Activated T-cell treated with anti-CD3 and anti-CD28 coated beads, Interleukin-2, amount 50 U/mL, for 4 hours (primary cell): ENCODE results near the gene GTF3C4. TPM values are rescaled to one million over a fixed set of nuclear protein-coding genes. Genes with fewer than 3 reads are reported as not detected.
A peak's percentile ranks its signal among the peaks of the same experiment; 100 is the strongest.

Experiments used
- ATAC-seq, 2 donors: fragments of 200-7000 bp; cut with Tn5 transposase; one replicate each; pipeline ENCODE4 v1.10.0; 2021
- DNase-seq: peaks from one replicate; pipeline ENCODE4 v3.0.0-alpha.2; 2020
- H3K27me3 Mint-ChIP-seq: one replicate; pipeline ENCODE4 v1.8.0; 2021; ENCODE audit warnings: low read depth, mixed read lengths
- H3K36me3 Mint-ChIP-seq: one replicate; pipeline ENCODE4 v1.8.0; 2022; ENCODE audit warnings: mixed read lengths; ENCODE audit not compliant: insufficient read depth
- H3K4me1 Mint-ChIP-seq: one replicate; pipeline ENCODE4 v1.8.0; 2021; ENCODE audit warnings: low read depth, mixed read lengths
- H3K4me3 Mint-ChIP-seq: one replicate; pipeline ENCODE4 v1.8.0; 2021; ENCODE audit warnings: mild to moderate bottlenecking, moderate library complexity, mixed read lengths
- H3K9me3 Mint-ChIP-seq: one replicate; pipeline ENCODE4 v1.8.0; 2021; ENCODE audit warnings: mixed read lengths
- total RNA-seq, 3 donors: library from RNA; stranded (reverse); gene quantifications; one replicate each; pipeline ENCODE4 v1.2.1, GENCODE V29; 2021

GTF3C4 gene
- total RNA-seq, 3 donors from 2014 or later, result 18.5 to 22.5 (median 22.0) TPM

GRCh38 chr9:132663117-132663516 lies 7.1 kb upstream of the GTF3C4 start:
- no peak overlapping the region for H3K4me3 Mint-ChIP-seq
- peaks cover 17% of the 10 kb centered on the region for H3K36me3 Mint-ChIP-seq
- no peaks in the 10 kb centered on the region for H3K27me3 Mint-ChIP-seq
- no peak for ATAC-seq
- peaks cover 10% of the 10 kb centered on the region for H3K4me1 Mint-ChIP-seq
- no peaks in the 10 kb centered on the region for H3K9me3 Mint-ChIP-seq
- DNase-seq, result no peak

DNA sequence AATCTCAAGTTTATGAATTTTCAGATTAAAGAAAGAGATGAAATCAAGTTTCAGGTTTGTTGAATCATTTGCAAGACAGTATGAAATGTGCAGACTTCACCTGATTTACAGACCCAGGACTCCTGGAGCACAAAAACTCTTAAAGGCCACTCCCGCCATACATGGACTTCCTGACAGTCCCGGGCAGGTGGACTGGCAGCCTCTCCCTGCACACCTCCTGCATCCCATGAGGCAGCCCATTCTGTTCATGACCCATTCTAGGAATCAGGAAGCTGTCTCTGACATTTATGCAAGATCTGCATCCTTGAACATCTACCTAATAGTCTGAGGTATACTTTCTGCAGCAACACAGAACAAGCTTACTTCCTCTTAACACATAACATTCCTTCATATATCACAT lies 6.4 kb upstream of the GTF3C4 start:
- Mint-ChIP-seq H3K36me3 (peaks cover 17% of the 10 kb centered on the region), H3K4me3 (no peak overlapping the region), H3K4me1 (peaks cover 15% of the 10 kb centered on the region), H3K27me3 (no peaks in the 10 kb centered on the region), H3K9me3 (no peaks in the 10 kb centered on the region)
- DNase-seq, result no peak
- no peak for ATAC-seq

DNA sequence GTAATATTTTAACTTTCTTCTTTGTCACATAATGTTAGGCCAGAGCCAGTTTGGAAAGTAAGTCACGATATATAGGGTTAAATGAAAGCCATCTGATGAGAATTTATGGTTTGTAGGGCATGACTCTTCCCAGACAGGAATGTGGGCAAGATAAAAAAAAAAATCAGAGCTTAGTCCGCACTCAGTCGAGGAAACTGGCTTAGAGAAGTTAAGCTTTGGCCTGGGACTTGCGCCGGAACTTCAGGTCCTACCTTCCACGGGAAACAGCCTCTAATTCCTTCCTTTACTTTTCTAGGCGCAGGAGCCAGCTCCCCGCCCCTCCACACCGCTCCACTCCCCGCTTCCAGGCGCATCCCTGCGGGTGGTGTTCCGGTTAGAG lies 956 bp upstream of the GTF3C4 start:
- Mint-ChIP-seq H3K36me3 (peaks cover 6% of the 10 kb centered on the region), H3K27me3 (no peaks in the 10 kb centered on the region), H3K4me1 (peaks cover 48% of the 10 kb centered on the region), H3K9me3 (no peaks in the 10 kb centered on the region), H3K4me3 (peak overlapping the region; percentile 94)
- DNase-seq (no peak), ATAC-seq (no peak)

DNA sequence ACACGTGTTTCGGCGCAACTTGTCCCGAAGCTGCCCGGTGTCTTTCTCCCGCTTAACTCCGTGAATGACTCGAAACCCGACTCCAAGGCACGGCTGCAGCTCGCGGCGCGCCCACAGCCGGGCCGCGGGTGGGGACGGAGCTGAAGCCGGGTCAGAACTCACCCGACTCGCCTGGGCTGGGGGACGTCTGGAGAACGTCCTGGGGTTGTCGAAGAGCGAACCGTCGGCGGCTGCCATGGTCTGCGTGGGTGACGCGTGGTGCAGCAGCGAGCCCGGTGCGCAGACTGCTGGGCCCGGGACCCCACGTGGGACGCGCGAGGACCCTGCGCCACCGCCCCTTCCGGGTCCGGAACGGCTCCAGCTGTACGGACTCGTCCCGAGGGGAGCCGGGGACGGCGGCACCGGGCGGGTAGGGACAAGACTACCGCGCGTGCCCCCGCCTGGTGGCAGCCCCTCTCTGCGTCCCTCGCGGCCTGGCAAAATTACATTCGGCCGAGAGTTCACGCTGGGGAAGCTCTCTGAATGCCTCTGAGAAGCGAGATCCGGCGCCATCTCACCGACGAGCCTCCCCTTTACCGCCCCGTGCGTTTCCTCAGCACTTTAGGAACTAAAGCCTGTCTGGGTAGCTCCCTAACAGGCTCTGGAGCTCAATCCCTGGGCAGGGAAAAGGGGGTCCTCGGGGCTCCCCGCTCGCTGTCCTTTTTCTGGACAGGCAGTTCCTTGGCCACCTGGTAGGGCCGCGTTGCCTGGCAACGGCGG lies 387 bp upstream of the GTF3C4 start, which contains the start of gene DDX31:
Gene DDX31, minus strand, starts transcription at position 286 of the 759 bp plus-strand sequence. Its CDS starts 49 bp downstream, at position 237.
- DNase-seq, result peak; percentile 85
- peak; percentile 91 to 92 for ATAC-seq
- peak within 1 kb of the TSS; percentile 94 for H3K4me3 Mint-ChIP-seq
- peaks cover 52% of the 10 kb centered on the region for H3K4me1 Mint-ChIP-seq
- no peaks in the 10 kb centered on the region for H3K27me3 Mint-ChIP-seq
- no peaks in the 10 kb centered on the region for H3K9me3 Mint-ChIP-seq
- H3K36me3 Mint-ChIP-seq, result peaks cover 6% of the 10 kb centered on the region

- peaks cover 6% of the 10 kb centered on the region for H3K36me3 Mint-ChIP-seq
- H3K4me3 Mint-ChIP-seq, result peak overlapping the region; percentile 94
- H3K27me3 Mint-ChIP-seq, result no peaks in the 10 kb centered on the region
- no peaks in the 10 kb centered on the region for H3K9me3 Mint-ChIP-seq
- H3K4me1 Mint-ChIP-seq, result peaks cover 60% of the 10 kb centered on the region
- ATAC-seq, result peak; percentile 27 to 44
- DNase-seq, result no peak
Observed at GRCh38 chr9:132671620-132672412, 1.6 kb downstream of the GTF3C4 start.

DNA sequence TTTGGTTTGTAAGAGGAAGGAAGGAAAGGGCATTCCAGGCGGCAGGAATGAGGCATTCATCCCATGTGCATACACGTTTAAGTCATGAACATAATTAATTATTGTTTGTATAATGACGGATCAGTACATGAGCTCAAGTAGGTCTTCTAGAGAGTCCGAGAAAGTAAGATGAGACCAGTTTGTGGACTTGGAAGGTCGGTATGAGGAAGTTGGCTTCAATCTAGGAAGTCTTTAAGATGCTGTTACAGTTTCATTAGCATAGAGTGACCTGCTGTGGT lies 2.1 kb downstream of the GTF3C4 start:
- H3K27me3 Mint-ChIP-seq, result no peaks in the 10 kb centered on the region
- H3K4me1 Mint-ChIP-seq, result peaks cover 62% of the 10 kb centered on the region
- peaks cover 8% of the 10 kb centered on the region for H3K36me3 Mint-ChIP-seq
- DNase-seq (no peak), ATAC-seq (no peak)
- no peaks in the 10 kb centered on the region for H3K9me3 Mint-ChIP-seq
- peak overlapping the region; percentile 94 for H3K4me3 Mint-ChIP-seq

DNA sequence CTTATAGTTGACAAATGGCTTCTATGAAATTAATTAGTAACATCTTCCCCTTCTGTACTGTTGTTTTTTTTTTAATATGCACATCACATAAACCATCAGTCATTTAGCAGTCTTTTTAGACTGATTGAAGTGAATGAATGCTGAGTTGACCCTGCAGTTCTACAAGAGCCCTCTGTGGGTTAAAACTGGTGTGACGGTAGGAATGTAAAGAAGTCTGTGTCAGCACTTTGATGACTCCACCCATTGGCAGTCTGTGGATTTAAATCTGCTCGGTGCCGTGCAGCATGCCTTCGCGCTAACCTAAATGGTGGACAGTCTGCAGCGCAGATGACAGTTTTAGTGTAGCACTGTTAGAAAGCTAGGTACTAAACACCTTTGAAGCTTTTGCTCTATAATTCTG lies 3.1 kb downstream of the GTF3C4 start:
- H3K36me3 Mint-ChIP-seq, result peaks cover 14% of the 10 kb centered on the region
- ATAC-seq, result no peak
- H3K4me3 Mint-ChIP-seq, result peak overlapping the region; percentile 35
- no peak for DNase-seq
- H3K27me3 Mint-ChIP-seq, result no peaks in the 10 kb centered on the region
- peaks cover 52% of the 10 kb centered on the region for H3K4me1 Mint-ChIP-seq
- no peaks in the 10 kb centered on the region for H3K9me3 Mint-ChIP-seq

DNA sequence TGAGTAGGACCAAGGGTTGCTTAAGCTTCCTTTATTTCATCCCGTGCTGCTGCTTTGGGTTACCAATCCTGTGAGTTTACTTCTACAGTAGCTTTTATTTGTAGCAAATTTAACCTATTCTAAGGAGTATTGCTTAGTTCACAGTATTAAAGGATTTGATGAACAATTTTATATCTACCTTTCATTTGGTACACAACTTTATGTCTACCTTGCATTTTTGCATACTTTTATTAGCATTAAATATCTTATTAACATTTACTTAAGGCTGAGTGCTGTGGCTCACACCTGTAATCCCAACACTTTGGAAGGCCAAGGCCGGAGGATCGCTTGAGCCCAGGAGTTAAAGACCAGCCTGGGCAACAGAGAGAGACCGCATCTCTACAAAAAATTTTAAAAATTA lies 4.2 kb downstream of the GTF3C4 start:
- Mint-ChIP-seq H3K4me3 (no peak overlapping the region), H3K4me1 (peaks cover 51% of the 10 kb centered on the region), H3K9me3 (no peaks in the 10 kb centered on the region), H3K36me3 (peaks cover 26% of the 10 kb centered on the region), H3K27me3 (no peaks in the 10 kb centered on the region)
- ATAC-seq (no peak), DNase-seq (no peak)

DNA sequence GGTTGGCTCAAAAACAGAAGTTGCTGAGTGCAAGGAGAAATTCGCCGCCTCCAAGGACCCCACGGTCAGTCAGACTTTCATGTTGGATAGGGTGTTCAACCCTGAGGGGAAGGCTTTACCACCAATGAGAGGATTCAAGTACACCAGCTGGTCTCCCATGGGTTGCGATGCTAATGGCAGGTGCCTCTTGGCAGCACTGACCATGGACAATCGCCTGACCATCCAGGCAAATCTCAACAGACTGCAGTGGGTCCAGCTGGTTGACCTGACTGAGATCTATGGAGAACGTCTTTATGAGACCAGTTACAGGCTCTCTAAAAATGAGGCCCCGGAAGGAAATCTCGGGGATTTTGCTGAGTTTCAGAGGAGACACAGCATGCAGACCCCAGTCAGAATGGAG lies 7.7 kb downstream of the GTF3C4 start:
- Mint-ChIP-seq H3K9me3 (no peaks in the 10 kb centered on the region), H3K4me3 (no peak overlapping the region), H3K36me3 (peaks cover 30% of the 10 kb centered on the region), H3K27me3 (no peaks in the 10 kb centered on the region), H3K4me1 (peaks cover 48% of the 10 kb centered on the region)
- no peak for DNase-seq
- ATAC-seq, result no peak

DNA sequence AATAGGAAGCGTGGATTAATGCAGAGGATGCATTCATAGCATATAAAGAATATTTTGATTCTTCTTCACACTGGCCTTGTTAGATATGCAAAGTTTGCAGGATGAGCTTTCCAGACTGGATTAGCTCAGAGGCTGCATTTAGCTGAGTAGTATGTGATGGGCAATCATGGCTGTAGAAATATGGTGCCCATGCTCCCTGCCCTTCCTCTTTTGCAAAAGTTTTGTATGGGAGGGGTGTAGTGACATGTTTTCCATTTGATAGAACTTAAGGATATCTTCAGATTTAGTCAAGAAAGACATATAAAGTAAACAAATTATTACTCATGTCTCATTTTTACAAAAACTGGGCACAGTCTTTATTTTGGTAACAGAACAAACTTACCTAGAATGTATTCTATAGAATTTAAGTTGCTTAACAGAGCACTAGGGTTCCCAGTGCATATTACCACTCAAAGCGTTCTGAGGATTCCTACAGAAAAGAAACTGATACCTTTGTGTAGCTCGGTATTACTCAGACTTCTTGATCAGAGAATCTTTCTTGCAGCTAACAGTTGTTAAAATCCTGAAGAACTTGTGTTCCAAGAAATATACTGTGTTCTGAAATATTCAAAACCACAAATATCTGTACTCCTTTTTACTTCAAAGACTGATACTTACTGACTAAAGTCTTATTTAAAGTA lies 9.8 kb downstream of the GTF3C4 start:
- no peak overlapping the region for H3K4me3 Mint-ChIP-seq
- no peaks in the 10 kb centered on the region for H3K27me3 Mint-ChIP-seq
- peaks cover 40% of the 10 kb centered on the region for H3K36me3 Mint-ChIP-seq
- ATAC-seq, result peak; percentile 80 to 91
- DNase-seq, result no peak
- peaks cover 30% of the 10 kb centered on the region for H3K4me1 Mint-ChIP-seq
- no peaks in the 10 kb centered on the region for H3K9me3 Mint-ChIP-seq

DNA sequence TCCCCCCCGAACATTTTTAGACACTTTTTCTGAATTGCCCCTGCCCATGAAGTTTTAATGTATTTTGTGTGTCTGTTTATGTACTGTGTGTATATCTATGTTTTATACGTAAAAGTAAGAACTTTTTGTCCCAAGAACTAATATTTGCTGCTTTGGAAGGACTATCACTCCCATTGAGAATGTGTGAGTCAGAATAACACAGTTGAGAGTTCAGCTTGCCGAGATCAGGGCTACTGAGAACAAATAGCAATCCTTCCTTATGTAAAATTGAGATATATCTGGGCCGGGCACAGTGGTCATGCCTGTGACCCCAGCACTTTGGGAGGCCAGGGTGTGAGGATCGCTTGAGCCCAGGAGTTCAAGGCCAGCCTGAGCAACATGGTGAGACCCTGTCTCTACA lies 11.3 kb downstream of the GTF3C4 start:
- Mint-ChIP-seq H3K4me1 (peaks cover 24% of the 10 kb centered on the region), H3K27me3 (no peaks in the 10 kb centered on the region), H3K4me3 (no peak overlapping the region), H3K36me3 (peaks cover 45% of the 10 kb centered on the region), H3K9me3 (no peaks in the 10 kb centered on the region)
- no peak for ATAC-seq
- DNase-seq, result no peak

DNA sequence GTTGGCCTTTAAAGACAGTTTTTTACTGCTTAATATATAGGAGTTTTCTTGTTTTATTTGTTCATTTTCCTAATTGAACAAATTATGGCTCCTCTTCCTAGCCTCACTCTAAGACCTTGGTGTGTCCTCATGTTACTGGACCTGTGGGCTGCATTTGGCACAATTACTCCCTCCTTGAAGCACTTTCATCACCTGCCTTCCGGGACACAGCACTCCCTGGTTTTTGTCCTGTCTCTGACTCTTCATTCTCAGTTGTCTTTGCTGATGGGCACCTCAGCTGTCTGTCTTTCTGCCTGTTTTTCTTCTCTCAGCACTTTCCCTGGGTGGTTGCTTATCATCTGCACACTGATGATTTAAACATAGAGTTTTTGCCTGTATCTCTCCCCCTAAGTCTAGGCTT lies 13.6 kb downstream of the GTF3C4 start:
- H3K4me3 Mint-ChIP-seq, result no peak overlapping the region
- H3K4me1 Mint-ChIP-seq, result peaks cover 17% of the 10 kb centered on the region
- H3K9me3 Mint-ChIP-seq, result no peaks in the 10 kb centered on the region
- H3K27me3 Mint-ChIP-seq, result no peaks in the 10 kb centered on the region
- H3K36me3 Mint-ChIP-seq, result peaks cover 48% of the 10 kb centered on the region
- ATAC-seq, result no peak
- no peak for DNase-seq

DNA sequence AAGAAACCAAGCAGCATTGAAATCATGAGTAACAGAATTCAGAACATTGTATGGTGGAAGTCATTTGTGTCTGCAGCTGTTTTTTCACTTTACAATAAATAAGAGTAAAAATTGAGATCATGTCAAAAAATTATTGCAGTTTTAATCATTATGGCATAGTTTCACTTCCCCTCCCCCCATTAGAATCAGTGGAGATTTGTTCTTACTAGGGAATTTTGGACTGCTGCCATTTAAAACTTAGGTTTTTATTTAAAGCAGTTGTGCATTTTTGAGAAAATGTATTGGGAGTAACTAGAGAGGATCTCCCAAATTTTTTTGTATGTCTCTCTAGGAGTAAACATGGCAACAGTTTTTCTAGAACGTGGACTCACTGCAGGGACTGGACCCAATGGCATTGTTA lies 20.4 kb downstream of the GTF3C4 start:
- H3K36me3 Mint-ChIP-seq, result peaks cover 44% of the 10 kb centered on the region
- H3K4me3 Mint-ChIP-seq, result no peak overlapping the region
- DNase-seq (no peak), ATAC-seq (no peak)
- H3K4me1 Mint-ChIP-seq, result no peaks in the 10 kb centered on the region
- no peaks in the 10 kb centered on the region for H3K9me3 Mint-ChIP-seq
- no peaks in the 10 kb centered on the region for H3K27me3 Mint-ChIP-seq

DNA sequence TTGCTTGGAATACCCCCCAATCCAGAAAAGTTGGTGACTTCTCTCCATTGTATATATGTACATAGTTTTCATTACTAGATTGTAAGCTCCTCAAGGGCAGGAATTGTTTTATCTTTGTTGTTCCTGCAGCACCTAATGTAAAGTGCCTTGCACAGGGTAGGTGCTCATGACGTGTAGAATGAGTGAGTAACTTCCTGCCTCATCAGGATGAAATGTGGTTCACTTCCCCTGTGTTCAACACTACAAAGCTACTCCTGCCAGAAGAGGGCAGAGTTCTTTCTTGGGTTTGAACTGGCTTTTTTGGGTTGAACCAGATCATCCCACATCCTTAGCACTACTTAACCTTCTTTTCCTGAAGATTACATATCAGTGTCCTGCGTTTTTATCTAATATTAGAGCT lies 23.9 kb downstream of the GTF3C4 start:
- Mint-ChIP-seq H3K4me3 (no peak overlapping the region), H3K9me3 (peaks cover 27% of the 10 kb centered on the region), H3K4me1 (no peaks in the 10 kb centered on the region), H3K36me3 (peaks cover 25% of the 10 kb centered on the region), H3K27me3 (no peaks in the 10 kb centered on the region)
- DNase-seq (no peak), ATAC-seq (peak; percentile 67 to 69)
